Fibroblast of lung (primary cell): ENCODE data around the gene TAF13. TPM values are rescaled to one million over a fixed set of nuclear protein-coding genes. Genes with fewer than 3 reads are reported as not detected.

ENCODE experiments used
- DNase-seq, 2 donors: peaks; one replicate each; pipeline versions ENCODE4 v3.0.0 to v3.0.0-alpha.2; 2010; ENCODE audit warnings: low read depth in 2 of 2
- H2AFZ ChIP-seq: 2 replicates; pipeline ENCODE4 v1.5.1; 2012; ENCODE audit warnings: low read length, control low read depth, inconsistent platforms
- H3K27ac ChIP-seq: 2 replicates; pipeline ENCODE4 v1.5.1; 2011; ENCODE audit warnings: low read length, control low read depth; ENCODE audit not compliant: insufficient read depth
- H3K27me3 ChIP-seq: 2 replicates; pipeline ENCODE4 v1.5.1; 2011; ENCODE audit warnings: mild to moderate bottlenecking, low read length; ENCODE audit not compliant: control insufficient read depth, insufficient read depth
- H3K36me3 ChIP-seq: 2 replicates; pipeline ENCODE4 v1.5.1; 2011; ENCODE audit warnings: low read length; ENCODE audit not compliant: control insufficient read depth, insufficient read depth
- H3K4me1 ChIP-seq: 2 replicates; pipeline ENCODE4 v1.5.1; 2011; ENCODE audit warnings: low read length; ENCODE audit not compliant: control insufficient read depth, insufficient read depth; ENCODE audit errors: extremely low read depth
- H3K4me2 ChIP-seq: 2 replicates; pipeline ENCODE4 v1.5.1; 2011; ENCODE audit warnings: low read length, control low read depth; ENCODE audit not compliant: insufficient read depth; ENCODE audit errors: extremely low read depth
- H3K4me3 ChIP-seq, 4 experiments: fragments of 200-600 bp in 1 of 4; sonication (generic) in 1 of 4; replicated peaks in 1 of 4; 2 replicates each; pipeline ENCODE4 v1.5.1; 2011 to 2016; ENCODE audit warnings: low read length in 4 of 4, low read depth in 3 of 4, mild to moderate bottlenecking in 3 of 4, control low read depth in 2 of 4, inconsistent platforms in 1 of 4, mixed read lengths in 1 of 4; ENCODE audit not compliant: insufficient read depth in 1 of 4; ENCODE audit errors: control extremely low read depth in 1 of 4
- H3K79me2 ChIP-seq: 2 replicates; pipeline ENCODE4 v1.5.1; 2012; ENCODE audit warnings: mild to moderate bottlenecking, low read length, inconsistent platforms; ENCODE audit not compliant: control insufficient read depth, insufficient read depth
- H3K9ac ChIP-seq: 2 replicates; pipeline ENCODE4 v1.5.1; 2011; ENCODE audit warnings: mild to moderate bottlenecking, low read length, control low read depth; ENCODE audit not compliant: insufficient read depth
- H3K9me3 ChIP-seq: 2 replicates; pipeline ENCODE4 v1.5.1; 2012; ENCODE audit warnings: low read depth, low read length; ENCODE audit not compliant: control insufficient read depth, insufficient read depth
- H4K20me1 ChIP-seq: 2 replicates; pipeline ENCODE4 v1.5.1; 2011; ENCODE audit warnings: low read length; ENCODE audit not compliant: control insufficient read depth, insufficient read depth; ENCODE audit errors: extremely low read depth
- EZH2 ChIP-seq: IDR thresholded peaks from 2 replicates; pipeline ENCODE4 v1.5.1; 2012; ENCODE audit warnings: low read length, control low read depth, mild to moderate bottlenecking; ENCODE audit errors: missing control alignments
- polyA plus RNA-seq, 2 donors: library from polyadenylated mRNA; depleted of rRNA in 1 of 2; stranded (reverse) in 1 of 2; unstranded in 1 of 2; fragments of >200 nt; gene quantifications; 2 replicates each; pipeline ENCODE4 v1.2.1, GENCODE V29; 2011 to 2012; ENCODE audit warnings: missing spikeins in 1 of 2
- total RNA-seq: library from RNA; depleted of rRNA; stranded (reverse); fragments of >200 nt; gene quantifications from 2 replicates; pipeline ENCODE4 v1.2.1, GENCODE V29; 2014
- TF ChIP-seq, protein P1 (sequence below), 2 donors: IDR thresholded peaks in 1 of 2; conservative IDR thresholded peaks in 1 of 2; 1 replicate in 1 of 2; 2 replicates in 1 of 2; pipeline ENCODE4 v1.5.1; 2011 to 2012; ENCODE audit warnings: low read length in 2 of 2, control low read depth in 1 of 2, inconsistent platforms in 1 of 2, low read depth in 1 of 2, mild to moderate bottlenecking in 1 of 2

Gene TAF13
- total and polyA plus RNA-seq, 2 donors (not counting 1 experiment from before 2014, with no cell fraction given) = 66.6 to 85.7 TPM

DNA sequence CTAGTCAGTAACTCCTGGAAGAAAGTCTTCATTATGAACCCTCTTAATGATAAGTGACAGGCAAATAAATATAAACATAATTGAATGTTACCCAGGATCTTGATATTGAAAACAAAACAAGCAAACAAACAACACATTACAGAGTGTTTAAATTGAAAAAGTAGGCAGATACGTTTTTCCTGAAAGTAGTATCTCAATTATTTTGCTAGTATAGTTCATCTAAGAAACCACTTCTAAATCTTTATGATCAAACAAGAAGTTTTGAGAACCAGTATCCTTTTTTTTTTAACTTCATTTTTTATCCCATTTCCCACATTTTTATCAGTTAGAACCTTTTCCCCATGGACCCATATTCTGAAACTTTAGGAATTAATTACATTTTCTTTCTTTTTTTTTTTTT, 30.2 kb downstream of the TAF13 start:
- no peak overlapping the region for H2AFZ ChIP-seq
- no peak overlapping the region for H3K4me2 ChIP-seq
- no peaks in the 10 kb centered on the region for H3K4me1 ChIP-seq
- H4K20me1 ChIP-seq = no peaks in the 10 kb centered on the region
- no peaks in the 10 kb centered on the region for H3K27me3 ChIP-seq
- no peaks in the 10 kb centered on the region for H3K36me3 ChIP-seq
- no peak overlapping the region for H3K4me3 ChIP-seq
- no peak overlapping the region for H3K9ac ChIP-seq
- TF ChIP-seq EZH2 = no peak
- TF ChIP-seq, protein P1, sequence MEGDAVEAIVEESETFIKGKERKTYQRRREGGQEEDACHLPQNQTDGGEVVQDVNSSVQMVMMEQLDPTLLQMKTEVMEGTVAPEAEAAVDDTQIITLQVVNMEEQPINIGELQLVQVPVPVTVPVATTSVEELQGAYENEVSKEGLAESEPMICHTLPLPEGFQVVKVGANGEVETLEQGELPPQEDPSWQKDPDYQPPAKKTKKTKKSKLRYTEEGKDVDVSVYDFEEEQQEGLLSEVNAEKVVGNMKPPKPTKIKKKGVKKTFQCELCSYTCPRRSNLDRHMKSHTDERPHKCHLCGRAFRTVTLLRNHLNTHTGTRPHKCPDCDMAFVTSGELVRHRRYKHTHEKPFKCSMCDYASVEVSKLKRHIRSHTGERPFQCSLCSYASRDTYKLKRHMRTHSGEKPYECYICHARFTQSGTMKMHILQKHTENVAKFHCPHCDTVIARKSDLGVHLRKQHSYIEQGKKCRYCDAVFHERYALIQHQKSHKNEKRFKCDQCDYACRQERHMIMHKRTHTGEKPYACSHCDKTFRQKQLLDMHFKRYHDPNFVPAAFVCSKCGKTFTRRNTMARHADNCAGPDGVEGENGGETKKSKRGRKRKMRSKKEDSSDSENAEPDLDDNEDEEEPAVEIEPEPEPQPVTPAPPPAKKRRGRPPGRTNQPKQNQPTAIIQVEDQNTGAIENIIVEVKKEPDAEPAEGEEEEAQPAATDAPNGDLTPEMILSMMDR (conservative IDR thresholded peaks at IDR 0.05 in 1 of 2, IDR thresholded peaks at IDR 0.05 in 1 of 2; ENCODE audit: low read depth in 1 of 2, low read length in 2 of 2) = no peak
- DNase-seq = no peak
- H3K27ac ChIP-seq = no peak overlapping the region
- H3K9me3 ChIP-seq = no peaks in the 10 kb centered on the region
- H3K79me2 ChIP-seq = peaks cover 7% of the 10 kb centered on the region

DNA sequence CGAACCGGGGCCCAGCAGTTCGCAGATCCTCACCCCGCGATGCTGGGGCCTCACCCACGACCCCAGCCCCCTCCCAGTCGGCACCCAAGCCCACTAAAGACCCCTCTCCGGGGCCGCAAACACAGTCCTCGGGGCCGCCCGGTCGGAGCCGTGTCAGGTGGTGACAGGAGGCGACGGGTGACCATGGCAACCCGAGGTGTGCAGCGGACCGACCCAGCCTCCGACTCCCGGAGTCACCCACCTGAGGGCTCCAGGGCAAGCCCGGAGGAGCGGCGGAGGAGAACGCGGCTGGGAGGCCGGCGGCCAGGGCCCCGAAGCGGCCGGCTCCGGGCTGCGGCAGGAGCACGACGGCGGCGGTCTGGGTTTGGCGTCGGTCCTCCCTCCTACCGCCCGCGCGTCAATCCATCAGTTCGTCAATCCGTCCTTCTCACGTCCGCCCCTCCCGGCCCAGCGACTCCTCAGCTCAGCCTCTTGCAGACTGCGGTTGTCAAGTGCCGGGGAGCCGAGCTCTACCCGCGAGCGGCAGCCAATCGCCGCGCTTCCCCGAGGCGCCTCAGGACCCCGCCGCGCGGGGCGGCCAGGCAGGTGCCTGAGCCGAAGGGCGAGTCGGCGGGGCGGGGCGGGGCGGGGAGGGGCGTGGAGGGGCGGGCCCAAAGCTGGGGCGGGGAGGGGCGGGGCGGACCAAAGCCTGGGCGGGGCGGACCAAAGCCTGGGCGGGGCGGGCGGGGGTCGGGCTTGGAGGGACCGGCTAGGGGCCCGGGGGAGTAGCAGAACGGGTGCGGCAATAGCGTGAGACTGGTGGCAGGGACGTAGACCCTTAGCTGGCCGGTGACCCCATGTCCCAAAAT, 34.0 kb downstream of the TAF13 start, which contains the start of gene WDR47:
WDR47 (minus strand) TSS at position 482 of the 848 bp plus-strand sequence. CDS start 18,590 bp downstream, outside the sequence.
- peak; percentile 93 to 94 for DNase-seq
- Histone ChIP-seq H2AFZ (peak within 1 kb of the TSS; percentile 90), H3K4me1 (no peaks in the 10 kb centered on the region), H3K4me3 (peak within 1 kb of the TSS; percentile 74 to 96 (median 90)), H3K4me2 (peak within 1 kb of the TSS; percentile 75), H3K79me2 (peaks cover 34% of the 10 kb centered on the region), H3K27ac (peak within 1 kb of the TSS; percentile 76), H3K9me3 (no peaks in the 10 kb centered on the region), H3K27me3 (no peaks in the 10 kb centered on the region), H4K20me1 (no peaks in the 10 kb centered on the region), H3K36me3 (no peaks in the 10 kb centered on the region), H3K9ac (peak within 1 kb of the TSS; percentile 81)
- no peak for TF ChIP-seq EZH2
- TF ChIP-seq, protein P1 (conservative IDR thresholded peaks at IDR 0.05 in 1 of 2, IDR thresholded peaks at IDR 0.05 in 1 of 2; ENCODE audit: low read depth in 1 of 2, low read length in 2 of 2) = no peak

DNA sequence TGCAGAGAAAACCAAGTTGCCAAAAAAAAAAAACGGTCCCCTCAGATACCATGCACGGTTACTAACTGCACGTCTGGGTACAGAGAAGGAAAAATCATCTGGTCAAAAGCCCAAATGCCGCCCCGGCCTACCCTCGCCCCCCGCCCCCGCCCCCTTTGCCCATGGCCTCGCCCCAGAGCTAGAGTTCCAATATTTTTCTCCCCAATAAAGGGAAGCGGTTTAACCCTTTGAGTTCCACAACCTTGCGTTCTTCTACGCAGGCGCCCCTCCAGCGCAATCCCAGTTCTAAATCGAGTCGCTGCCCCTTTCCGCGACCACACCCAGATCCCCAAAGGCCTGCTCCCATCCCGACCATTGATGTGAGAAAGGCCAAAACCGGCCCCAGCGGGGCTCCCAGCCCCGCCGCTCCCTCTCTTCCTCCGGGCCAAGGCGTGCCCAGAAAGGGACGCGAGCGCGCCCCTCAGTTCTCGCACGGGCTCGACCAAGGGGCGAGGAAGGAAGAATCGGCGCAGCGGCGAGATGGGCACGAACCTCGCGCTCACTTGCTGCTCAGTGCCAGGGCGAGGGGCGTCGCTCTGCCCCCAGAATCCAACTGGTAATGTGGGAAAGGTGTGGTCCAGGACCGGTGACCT, 34.7 kb downstream of the TAF13 start:
- TF ChIP-seq, protein P1 (conservative IDR thresholded peaks at IDR 0.05 in 1 of 2, IDR thresholded peaks at IDR 0.05 in 1 of 2; ENCODE audit: low read depth in 1 of 2, low read length in 2 of 2) = no peak
- no peak for TF ChIP-seq EZH2
- Histone ChIP-seq H2AFZ (peak overlapping the region; percentile 75), H3K27ac (peak overlapping the region; percentile 76), H3K4me2 (peak overlapping the region; percentile 18), H3K79me2 (peaks cover 40% of the 10 kb centered on the region), H4K20me1 (no peaks in the 10 kb centered on the region), H3K4me3 (peak overlapping the region; percentile 74 to 96 (median 90)), H3K9me3 (no peaks in the 10 kb centered on the region), H3K9ac (peak overlapping the region; percentile 81), H3K27me3 (no peaks in the 10 kb centered on the region), H3K4me1 (no peaks in the 10 kb centered on the region), H3K36me3 (no peaks in the 10 kb centered on the region)
- DNase-seq = peak; percentile 29 to 41
